ENCODE measurements around the gene SIL1.

DNA sequence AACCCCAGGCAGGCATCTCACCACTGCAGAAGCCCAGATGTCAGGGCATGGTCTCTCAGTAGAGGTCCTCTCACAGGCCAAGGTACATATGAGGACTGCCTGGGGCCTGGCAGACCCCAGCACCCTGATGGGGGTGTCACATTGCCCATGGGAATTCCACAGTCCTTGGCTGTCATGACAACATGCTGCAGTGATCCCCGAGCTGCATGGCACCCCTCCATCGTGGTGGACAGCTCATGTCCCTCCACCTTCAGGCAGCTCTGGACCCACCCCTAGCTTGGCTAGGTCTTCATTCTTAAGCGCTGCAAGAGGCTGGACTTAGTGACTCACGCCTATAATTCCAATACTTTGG, 249.0 kb downstream of the SIL1 start:
- TF ChIP-seq, protein P1, sequence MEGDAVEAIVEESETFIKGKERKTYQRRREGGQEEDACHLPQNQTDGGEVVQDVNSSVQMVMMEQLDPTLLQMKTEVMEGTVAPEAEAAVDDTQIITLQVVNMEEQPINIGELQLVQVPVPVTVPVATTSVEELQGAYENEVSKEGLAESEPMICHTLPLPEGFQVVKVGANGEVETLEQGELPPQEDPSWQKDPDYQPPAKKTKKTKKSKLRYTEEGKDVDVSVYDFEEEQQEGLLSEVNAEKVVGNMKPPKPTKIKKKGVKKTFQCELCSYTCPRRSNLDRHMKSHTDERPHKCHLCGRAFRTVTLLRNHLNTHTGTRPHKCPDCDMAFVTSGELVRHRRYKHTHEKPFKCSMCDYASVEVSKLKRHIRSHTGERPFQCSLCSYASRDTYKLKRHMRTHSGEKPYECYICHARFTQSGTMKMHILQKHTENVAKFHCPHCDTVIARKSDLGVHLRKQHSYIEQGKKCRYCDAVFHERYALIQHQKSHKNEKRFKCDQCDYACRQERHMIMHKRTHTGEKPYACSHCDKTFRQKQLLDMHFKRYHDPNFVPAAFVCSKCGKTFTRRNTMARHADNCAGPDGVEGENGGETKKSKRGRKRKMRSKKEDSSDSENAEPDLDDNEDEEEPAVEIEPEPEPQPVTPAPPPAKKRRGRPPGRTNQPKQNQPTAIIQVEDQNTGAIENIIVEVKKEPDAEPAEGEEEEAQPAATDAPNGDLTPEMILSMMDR (IDR thresholded peaks at IDR 0.05 in 8 of 11, conservative IDR thresholded peaks at IDR 0.05 in 3 of 11): no peak
- TF ChIP-seq POLR2A (IDR thresholded peaks at IDR 0.05) (no peak), POLR2AphosphoS5 (IDR thresholded peaks at IDR 0.05) (no peak)

All from spleen (tissue), 7 donors.